ENCODE measurements around the gene ACKR1. TPM values are rescaled to one million over a fixed set of nuclear protein-coding genes. Genes with fewer than 3 reads are reported as not detected.

Gene ACKR1
- total RNA-seq, 3 donors from 2014 or later (not counting 1 experiment from before 2014, with no cell fraction given): not detected

DNA sequence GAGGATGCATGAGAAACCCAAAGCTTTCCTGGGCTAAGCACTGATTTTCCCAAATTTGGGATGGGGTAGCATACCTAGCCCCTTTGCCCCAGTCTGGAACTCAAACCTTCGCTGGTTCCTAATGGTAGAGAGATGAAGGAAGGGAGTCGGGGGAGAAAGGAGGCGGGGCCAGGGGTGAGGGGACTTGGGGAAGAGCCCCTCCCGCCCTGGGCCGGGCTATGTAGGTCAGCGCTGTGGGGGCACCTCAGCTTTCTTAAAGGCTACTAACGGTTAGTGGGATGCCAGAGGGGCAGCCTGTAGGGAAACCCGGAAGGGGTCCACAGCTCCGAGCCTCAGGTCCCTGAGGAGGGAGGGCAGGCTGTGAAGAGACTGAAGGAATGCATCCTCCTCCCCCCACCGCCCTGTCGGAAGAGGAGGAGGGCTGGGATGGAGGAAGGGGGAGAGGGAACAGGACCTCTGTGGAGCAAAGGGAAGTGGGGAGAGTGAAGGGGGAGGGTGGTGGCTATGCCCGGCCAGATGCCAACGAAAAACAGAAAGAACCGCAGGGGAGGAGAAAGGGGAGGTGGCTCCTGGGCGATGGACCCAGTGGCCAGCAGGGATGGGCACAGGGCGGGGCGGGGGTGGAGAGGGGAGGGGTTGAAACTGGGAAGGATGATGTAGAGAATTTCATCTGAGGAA is 31.9 kb upstream of the ACKR1 start:
- H3K27me3 Mint-ChIP-seq (ENCODE audit: low read depth in 2 of 2): peaks cover 49 to 68% of the 10 kb centered on the region in 2 donors
- no peaks in the 10 kb centered on the region for H3K36me3 ChIP-seq (ENCODE audit: control insufficient read depth, insufficient read depth, low read length)
- DNase-seq (no peak), ATAC-seq (no peak)
- H3K27ac ChIP-seq (ENCODE audit: low read length): no peak overlapping the region
- WGBS (ENCODE audit: insufficient coverage): 3% methylated on average over 13 of the region's 17 CpGs
- TF ChIP-seq, protein P1, sequence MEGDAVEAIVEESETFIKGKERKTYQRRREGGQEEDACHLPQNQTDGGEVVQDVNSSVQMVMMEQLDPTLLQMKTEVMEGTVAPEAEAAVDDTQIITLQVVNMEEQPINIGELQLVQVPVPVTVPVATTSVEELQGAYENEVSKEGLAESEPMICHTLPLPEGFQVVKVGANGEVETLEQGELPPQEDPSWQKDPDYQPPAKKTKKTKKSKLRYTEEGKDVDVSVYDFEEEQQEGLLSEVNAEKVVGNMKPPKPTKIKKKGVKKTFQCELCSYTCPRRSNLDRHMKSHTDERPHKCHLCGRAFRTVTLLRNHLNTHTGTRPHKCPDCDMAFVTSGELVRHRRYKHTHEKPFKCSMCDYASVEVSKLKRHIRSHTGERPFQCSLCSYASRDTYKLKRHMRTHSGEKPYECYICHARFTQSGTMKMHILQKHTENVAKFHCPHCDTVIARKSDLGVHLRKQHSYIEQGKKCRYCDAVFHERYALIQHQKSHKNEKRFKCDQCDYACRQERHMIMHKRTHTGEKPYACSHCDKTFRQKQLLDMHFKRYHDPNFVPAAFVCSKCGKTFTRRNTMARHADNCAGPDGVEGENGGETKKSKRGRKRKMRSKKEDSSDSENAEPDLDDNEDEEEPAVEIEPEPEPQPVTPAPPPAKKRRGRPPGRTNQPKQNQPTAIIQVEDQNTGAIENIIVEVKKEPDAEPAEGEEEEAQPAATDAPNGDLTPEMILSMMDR (IDR thresholded peaks at IDR 0.05): no peak
- H3K4me1 Mint-ChIP-seq: peaks cover 6% of the 10 kb centered on the region in 2 donors
- no peak overlapping the region for H3K4me3 Mint-ChIP-seq
- peaks cover 8% of the 10 kb centered on the region for H3K36me3 Mint-ChIP-seq
- H3K9me3 Mint-ChIP-seq: no peaks in the 10 kb centered on the region
- peaks cover 6% of the 10 kb centered on the region for H3K4me1 ChIP-seq (ENCODE audit: control insufficient read depth, insufficient read depth, low read length)
- intact Hi-C loops (cut with micrococcal nuclease): no loop called here
- H3K9me3 ChIP-seq (ENCODE audit: control insufficient read depth, insufficient read depth, low read length): no peaks in the 10 kb centered on the region
- peaks cover 24% of the 10 kb centered on the region for H3K27me3 ChIP-seq (ENCODE audit: control insufficient read depth, insufficient read depth, low read length)
- no peak overlapping the region for H3K4me3 ChIP-seq (ENCODE audit: low read length)
- H3K27ac Mint-ChIP-seq: no peak overlapping the region

DNA sequence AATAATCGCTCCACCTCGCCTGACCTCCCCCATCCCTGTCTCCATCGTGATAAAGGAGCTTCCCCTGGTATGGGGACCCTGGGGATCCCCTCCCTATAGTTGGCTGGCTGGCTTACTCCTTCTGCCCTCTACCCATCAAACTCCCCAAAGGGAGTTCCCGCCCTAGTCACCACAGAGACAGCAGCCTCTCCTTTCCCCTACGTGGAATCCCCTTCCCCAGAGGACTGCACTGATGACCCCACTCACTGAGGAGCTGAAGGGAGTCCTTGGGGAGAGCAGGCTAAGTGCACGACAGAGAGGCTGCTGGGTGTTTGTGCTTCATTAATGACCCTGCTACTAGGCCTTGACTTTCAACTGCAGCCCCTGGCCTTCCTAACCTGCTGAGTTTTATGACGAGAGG is 31.4 kb upstream of the ACKR1 start:
- no peaks in the 10 kb centered on the region for H3K36me3 ChIP-seq (ENCODE audit: control insufficient read depth, insufficient read depth, low read length)
- H3K27ac ChIP-seq (ENCODE audit: low read length): no peak overlapping the region
- H3K9me3 Mint-ChIP-seq: no peaks in the 10 kb centered on the region
- no peak overlapping the region for H3K4me3 ChIP-seq (ENCODE audit: low read length)
- WGBS (ENCODE audit: insufficient coverage): 44% methylated on average over 7 of the region's 7 CpGs
- H3K36me3 Mint-ChIP-seq: peaks cover 8% of the 10 kb centered on the region
- no peak for DNase-seq
- no peak for ATAC-seq
- peaks cover 19% of the 10 kb centered on the region for H3K27me3 ChIP-seq (ENCODE audit: control insufficient read depth, insufficient read depth, low read length)
- TF ChIP-seq, protein P1 (IDR thresholded peaks at IDR 0.05): no peak
- H3K4me1 Mint-ChIP-seq: peaks cover 6% of the 10 kb centered on the region in 2 donors
- intact Hi-C loops (cut with micrococcal nuclease): no loop called here
- no peak overlapping the region for H3K27ac Mint-ChIP-seq
- H3K9me3 ChIP-seq (ENCODE audit: control insufficient read depth, insufficient read depth, low read length): no peaks in the 10 kb centered on the region
- no peak overlapping the region for H3K4me3 Mint-ChIP-seq
- H3K4me1 ChIP-seq (ENCODE audit: control insufficient read depth, insufficient read depth, low read length): peaks cover 6% of the 10 kb centered on the region
- peaks cover 47 to 67% of the 10 kb centered on the region in 2 donors for H3K27me3 Mint-ChIP-seq (ENCODE audit: low read depth in 2 of 2)

GRCh38 chr1:159175571-159175970 is 29.1 kb upstream of the ACKR1 start:
- Mint-ChIP-seq H3K4me1 (peaks cover 6% of the 10 kb centered on the region in 2 donors), H3K4me3 (no peak overlapping the region), H3K36me3 (peaks cover 8% of the 10 kb centered on the region), H3K9me3 (no peaks in the 10 kb centered on the region), H3K27me3 (ENCODE audit: low read depth in 2 of 2) (peaks cover 43 to 68% of the 10 kb centered on the region in 2 donors), H3K27ac (no peak overlapping the region)
- WGBS (ENCODE audit: insufficient coverage): 100% methylated on average over 2 of the region's 2 CpGs
- DNase-seq (no peak), ATAC-seq (no peak)
- no peak overlapping the region for H3K27ac ChIP-seq (ENCODE audit: low read length)
- H3K27me3 ChIP-seq (ENCODE audit: control insufficient read depth, insufficient read depth, low read length): peaks cover 11% of the 10 kb centered on the region
- peaks cover 6% of the 10 kb centered on the region for H3K4me1 ChIP-seq (ENCODE audit: control insufficient read depth, insufficient read depth, low read length)
- TF ChIP-seq, protein P1 (IDR thresholded peaks at IDR 0.05): no peak
- H3K4me3 ChIP-seq (ENCODE audit: low read length): no peak overlapping the region
- no peaks in the 10 kb centered on the region for H3K36me3 ChIP-seq (ENCODE audit: control insufficient read depth, insufficient read depth, low read length)
- intact Hi-C loops (cut with micrococcal nuclease): no loop called here
- H3K9me3 ChIP-seq (ENCODE audit: control insufficient read depth, insufficient read depth, low read length): no peaks in the 10 kb centered on the region
